ENCODE measurements around the gene TTLL13.
A peak's percentile ranks its signal among the peaks of the same experiment; 100 is the strongest.

The TTLL13 gene

DNA sequence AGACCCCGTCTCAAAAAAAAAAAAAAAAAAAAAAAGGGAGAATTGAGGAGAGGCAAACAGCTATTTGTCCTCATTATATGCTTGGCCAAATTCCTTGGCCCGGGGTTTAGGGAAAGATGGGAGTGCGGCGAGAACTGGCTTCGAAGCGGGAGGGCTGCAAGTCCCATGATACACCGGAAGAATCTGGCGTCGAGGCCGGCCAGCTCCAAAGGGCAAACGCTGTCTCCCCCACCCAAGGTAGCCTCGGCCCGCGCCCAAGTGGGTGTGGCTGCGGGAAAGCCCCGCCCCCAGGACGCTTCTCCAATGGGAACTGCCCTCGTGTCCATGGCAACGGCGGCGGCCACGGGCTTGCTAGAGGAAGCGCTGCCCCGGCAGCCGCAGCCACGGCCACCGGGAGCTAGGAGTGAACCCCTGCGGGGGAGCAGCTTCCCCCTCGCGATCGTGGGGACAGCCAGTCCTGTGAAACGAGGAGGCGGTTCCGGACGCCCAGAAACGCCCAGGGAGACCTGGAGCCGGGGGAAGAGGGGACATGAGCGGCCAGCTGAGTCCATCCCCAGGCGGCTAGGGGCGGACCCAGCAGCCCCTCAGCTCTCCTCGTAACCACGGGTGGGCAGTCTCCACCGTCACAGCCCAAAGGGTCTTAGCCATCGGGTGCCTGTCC, at the start of gene TTLL13:
TTLL13 (plus strand) TSS at position 354 of the 661 bp plus-strand sequence. CDS start 1,075 bp downstream, outside the sequence.
- H3K4me3 ChIP-seq, result peak within 1 kb of the TSS; percentile 64
- peak within 1 kb of the TSS; percentile 96 for H3K4me2 ChIP-seq
- H3K36me3 ChIP-seq, result no peaks in the 10 kb centered on the region
- no peak within 1 kb of the TSS for H3K27ac ChIP-seq
- H3K9me3 ChIP-seq, result no peaks in the 10 kb centered on the region
- H3K4me1 ChIP-seq, result peaks cover 16% of the 10 kb centered on the region
- H3K27me3 ChIP-seq, result peaks cover 16% of the 10 kb centered on the region
- no peaks in the 10 kb centered on the region for H4K20me1 ChIP-seq
- 0 out of 2 replicates have a peak within 1 kb of the TSS, but pooled peaks have one; percentile 45 for H3K9ac ChIP-seq
- no peak for TF ChIP-seq Cebpa-rat (IDR thresholded peaks at IDR 0.05)

GRCh38 chr15:90200534-90201129, 48.7 kb upstream of the TTLL13 start:
- H3K4me2 ChIP-seq, result peak overlapping the region; percentile 99
- peaks cover 41% of the 10 kb centered on the region for H4K20me1 ChIP-seq
- no peaks in the 10 kb centered on the region for H3K27me3 ChIP-seq
- peaks cover 11% of the 10 kb centered on the region; the same call in 1 of the 2 replicates for H3K36me3 ChIP-seq
- H3K9me3 ChIP-seq, result no peaks in the 10 kb centered on the region
- peak overlapping the region; percentile 84 for H3K9ac ChIP-seq
- peak overlapping the region; percentile 86 for H3K4me3 ChIP-seq
- peak overlapping the region; percentile 88 for H3K27ac ChIP-seq
- H3K4me1 ChIP-seq, result peaks cover 50% of the 10 kb centered on the region
- TF ChIP-seq Cebpa-rat (IDR thresholded peaks at IDR 0.05), result no peak

GRCh38 chr15:90201130-90201943, 48.0 kb upstream of the TTLL13 start, which contains the start of gene SEMA4B:
TSS of gene SEMA4B (plus strand) at chr15:90201330. CDS start at chr15:90201579, 249 bp downstream.
- H3K27ac ChIP-seq, result peak within 1 kb of the TSS; percentile 88
- peaks cover 44% of the 10 kb centered on the region for H4K20me1 ChIP-seq
- peak within 1 kb of the TSS; percentile 84 for H3K9ac ChIP-seq
- no peak for TF ChIP-seq Cebpa-rat (IDR thresholded peaks at IDR 0.05)
- H3K4me2 ChIP-seq, result peak within 1 kb of the TSS; percentile 99
- peaks cover 56% of the 10 kb centered on the region for H3K4me1 ChIP-seq
- peaks cover 17% of the 10 kb centered on the region for H3K36me3 ChIP-seq
- peak within 1 kb of the TSS; percentile 86 for H3K4me3 ChIP-seq
- H3K27me3 ChIP-seq, result no peaks in the 10 kb centered on the region
- H3K9me3 ChIP-seq, result no peaks in the 10 kb centered on the region

GRCh38 chr15:90201944-90202375, 47.4 kb upstream of the TTLL13 start:
- Histone ChIP-seq H4K20me1 (peaks cover 44% of the 10 kb centered on the region), H3K4me3 (peak overlapping the region; percentile 86), H3K27me3 (no peaks in the 10 kb centered on the region), H3K4me1 (peaks cover 59% of the 10 kb centered on the region), H3K9me3 (no peaks in the 10 kb centered on the region), H3K4me2 (peak overlapping the region; percentile 99), H3K36me3 (peaks cover 24% of the 10 kb centered on the region), H3K27ac (peak overlapping the region; percentile 88), H3K9ac (peak overlapping the region; percentile 84)
- TF ChIP-seq Cebpa-rat (IDR thresholded peaks at IDR 0.05), result no peak

- H4K20me1 ChIP-seq, result peaks cover 44% of the 10 kb centered on the region
These were observed 46.4 kb upstream of the TTLL13 start for GRCh38 chr15:90202929-90203328.

GRCh38 chr15:90203473-90203872, 45.9 kb upstream of the TTLL13 start:
- Histone ChIP-seq H3K4me2 (peak overlapping the region; percentile 99), H3K4me3 (no peak overlapping the region), H3K9me3 (no peaks in the 10 kb centered on the region), H3K4me1 (peaks cover 59% of the 10 kb centered on the region), H4K20me1 (peaks cover 44% of the 10 kb centered on the region), H3K9ac (peak overlapping the region; percentile 84; the same call in 1 of the 2 replicates), H3K27ac (no peak overlapping the region), H3K27me3 (no peaks in the 10 kb centered on the region), H3K36me3 (peaks cover 34% of the 10 kb centered on the region)
- no peak for TF ChIP-seq Cebpa-rat (IDR thresholded peaks at IDR 0.05)

More at GRCh38 chr15:90202929-90203328, 46.4 kb upstream of the TTLL13 start:
- H3K4me1 ChIP-seq, result peaks cover 59% of the 10 kb centered on the region
- no peak overlapping the region for H3K27ac ChIP-seq
- H3K36me3 ChIP-seq, result peaks cover 33% of the 10 kb centered on the region
- TF ChIP-seq Cebpa-rat (IDR thresholded peaks at IDR 0.05), result no peak
- H3K9ac ChIP-seq, result peak overlapping the region; percentile 84; the same call in 1 of the 2 replicates
- peak overlapping the region; percentile 99 for H3K4me2 ChIP-seq
- H3K9me3 ChIP-seq, result no peaks in the 10 kb centered on the region
- H3K27me3 ChIP-seq, result no peaks in the 10 kb centered on the region
- peak overlapping the region; percentile 86; the same call in 1 of the 2 replicates for H3K4me3 ChIP-seq

DNA sequence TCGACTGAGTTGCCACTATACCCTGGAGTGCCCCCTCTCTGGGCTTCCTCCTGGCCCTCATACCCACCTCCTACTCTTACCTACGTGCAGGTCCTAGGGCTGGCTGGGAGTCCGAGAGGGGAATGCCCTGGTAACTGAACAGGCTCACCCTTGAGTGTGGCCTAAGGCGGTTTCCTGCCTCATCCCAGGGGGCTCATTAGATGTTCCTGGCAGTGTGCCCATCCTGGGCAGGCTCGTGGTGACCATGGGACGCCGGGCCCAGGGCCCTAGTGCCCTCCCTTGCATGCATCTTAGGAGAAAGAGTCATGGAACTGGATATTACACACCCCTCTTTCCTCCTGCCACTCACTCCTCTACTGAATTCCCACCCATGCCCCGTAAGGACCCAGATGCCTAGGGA, 45.4 kb upstream of the TTLL13 start:
- no peak for TF ChIP-seq Cebpa-rat (IDR thresholded peaks at IDR 0.05)
- H3K9me3 ChIP-seq, result no peaks in the 10 kb centered on the region
- no peak overlapping the region for H3K9ac ChIP-seq
- no peak overlapping the region for H3K27ac ChIP-seq
- peaks cover 35% of the 10 kb centered on the region for H3K36me3 ChIP-seq
- H3K27me3 ChIP-seq, result no peaks in the 10 kb centered on the region
- peaks cover 44% of the 10 kb centered on the region for H4K20me1 ChIP-seq
- H3K4me1 ChIP-seq, result peaks cover 61% of the 10 kb centered on the region
- H3K4me2 ChIP-seq, result peak overlapping the region; percentile 99
- no peak overlapping the region for H3K4me3 ChIP-seq

GRCh38 chr15:90205050-90205848, 44.1 kb upstream of the TTLL13 start:
- no peaks in the 10 kb centered on the region for H3K27me3 ChIP-seq
- H3K4me1 ChIP-seq, result peaks cover 70% of the 10 kb centered on the region
- H3K4me3 ChIP-seq, result no peak overlapping the region
- H3K36me3 ChIP-seq, result peaks cover 48% of the 10 kb centered on the region
- H4K20me1 ChIP-seq, result peaks cover 51% of the 10 kb centered on the region
- peak overlapping the region; percentile 61 for H3K4me2 ChIP-seq
- H3K27ac ChIP-seq, result peak overlapping the region; percentile 8; the same call in 1 of the 2 replicates
- no peak for TF ChIP-seq Cebpa-rat (IDR thresholded peaks at IDR 0.05)
- no peak overlapping the region; the same call in 1 of the 2 replicates for H3K9ac ChIP-seq
- no peaks in the 10 kb centered on the region for H3K9me3 ChIP-seq

- Histone ChIP-seq H3K4me1 (peaks cover 70% of the 10 kb centered on the region), H3K9me3 (no peaks in the 10 kb centered on the region), H3K4me2 (peak overlapping the region; percentile 61), H3K27ac (peak overlapping the region; percentile 8; the same call in 1 of the 2 replicates), H4K20me1 (peaks cover 57% of the 10 kb centered on the region), H3K4me3 (no peak overlapping the region), H3K36me3 (peaks cover 51% of the 10 kb centered on the region), H3K9ac (no peak overlapping the region; the same call in 1 of the 2 replicates), H3K27me3 (no peaks in the 10 kb centered on the region)
- no peak for TF ChIP-seq Cebpa-rat (IDR thresholded peaks at IDR 0.05)
These were observed 43.5 kb upstream of the TTLL13 start for GRCh38 chr15:90205886-90206285.

Measured in BLaER1 (cell line).